NCI-H69 (cell line): Measurements from ENCODE around the gene CALML3.

Experiments used
- DNase-seq: peaks from one replicate; lab custom pipeline; 2025; lab: John Stamatoyannopoulos, UW

Gene CALML3

GRCh38 chr10:5525561-5526341, 990 bp downstream of the CALML3 start:
- DNase-seq, result no peak

GRCh38 chr10:5526691-5527331, 2.0 kb downstream of the CALML3 start:
- DNase-seq, result no peak

DNA sequence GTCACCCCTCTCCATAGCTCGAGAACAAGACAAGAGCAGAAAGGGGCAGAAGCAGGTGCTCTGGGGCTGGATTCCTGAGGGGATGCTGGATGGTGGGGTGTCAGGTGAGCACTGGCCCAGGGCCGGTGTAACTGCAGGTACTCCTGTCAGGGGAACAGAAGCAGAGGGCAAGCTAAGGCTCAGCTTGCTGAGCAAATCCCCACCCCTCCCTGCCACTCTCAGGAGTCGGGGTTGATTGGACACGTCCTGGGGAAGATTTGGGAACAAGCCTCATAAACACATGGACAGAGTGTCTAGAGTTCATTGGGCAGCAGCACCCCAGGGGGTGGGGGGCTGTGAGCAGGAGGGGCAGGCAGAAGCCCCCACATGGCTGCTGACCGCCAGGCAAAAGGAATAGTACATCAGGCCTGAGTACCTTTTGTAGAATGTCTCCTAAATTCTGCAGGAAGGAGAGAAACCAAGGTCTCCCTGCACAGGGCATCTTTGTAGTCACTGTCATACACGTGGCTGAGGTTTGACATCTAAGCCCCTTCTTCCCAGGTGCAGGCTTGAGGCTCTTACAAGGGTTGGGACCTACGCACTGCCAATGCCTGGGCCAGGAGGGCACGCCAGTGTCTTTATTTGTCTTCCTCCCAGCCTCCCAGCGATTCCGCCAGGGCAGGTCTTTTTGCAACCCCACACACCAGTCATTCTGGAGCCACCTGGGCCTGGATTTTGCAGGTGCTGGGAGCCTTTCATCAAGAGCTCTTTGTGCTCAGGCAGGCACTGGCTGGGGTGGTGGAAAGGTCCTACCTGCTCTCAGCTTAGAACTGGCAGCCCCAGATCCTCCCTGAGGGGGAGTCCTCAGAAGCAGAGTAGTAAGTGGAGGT, 2.8 kb downstream of the CALML3 start:
- DNase-seq, result peak; percentile 23

DNA sequence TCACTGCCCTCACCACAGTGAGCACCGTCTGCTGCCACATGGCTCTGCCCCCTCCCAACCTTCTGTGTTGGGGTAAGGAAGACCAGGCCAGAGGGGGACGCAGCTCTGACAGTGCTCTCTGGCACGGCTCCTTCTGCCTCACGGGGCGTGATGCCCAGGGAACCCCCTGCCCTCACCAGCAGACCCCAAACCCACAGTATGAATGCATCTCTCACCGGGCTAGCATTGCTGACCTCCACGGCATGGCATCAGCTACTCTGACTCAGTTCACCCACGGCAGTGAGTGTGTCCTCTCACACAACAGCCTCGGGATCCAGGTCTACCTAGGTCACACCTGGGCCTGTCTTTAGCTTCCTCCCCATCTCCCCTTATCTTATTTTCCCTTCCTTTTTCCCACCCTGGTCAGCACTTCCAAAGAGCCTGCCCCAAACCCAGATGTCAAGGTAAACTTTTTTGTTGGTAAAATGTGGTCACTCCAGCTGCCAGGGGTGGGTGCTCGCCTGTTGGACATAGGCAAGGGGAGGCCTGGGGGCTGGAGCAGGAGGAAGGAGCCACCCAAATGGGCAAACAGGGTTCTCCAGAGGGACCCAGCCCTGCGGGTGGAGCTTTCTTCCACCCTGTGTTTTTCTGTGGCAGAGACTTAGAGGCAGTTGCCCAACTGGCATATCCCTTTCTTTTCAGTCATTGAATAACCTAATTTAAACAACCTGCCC, 4.4 kb downstream of the CALML3 start:
- DNase-seq, result no peak

- DNase-seq, result no peak
These were observed 5.1 kb downstream of the CALML3 start for GRCh38 chr10:5529702-5530411.

DNA sequence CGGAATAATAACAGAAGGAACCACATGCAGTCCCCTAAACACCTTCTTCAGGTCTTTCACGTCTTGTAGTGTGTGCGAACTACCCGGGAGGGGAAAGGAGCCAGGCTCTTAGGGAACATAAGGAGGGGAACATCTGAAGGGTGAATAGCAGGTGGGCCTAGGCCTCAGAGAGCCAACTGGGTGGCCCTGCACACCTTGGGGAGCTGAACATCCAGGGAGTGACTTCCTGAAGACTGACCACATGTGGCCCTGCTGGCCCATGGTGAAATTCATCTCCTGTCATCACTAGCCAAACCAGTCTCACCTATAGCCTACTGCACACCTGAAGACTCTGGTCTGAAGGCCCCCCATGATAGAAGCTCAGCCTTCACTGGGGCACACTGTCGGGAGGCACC, 5.6 kb downstream of the CALML3 start:
- no peak for DNase-seq

- no peak for DNase-seq
These were observed 6.2 kb downstream of the CALML3 start for GRCh38 chr10:5530846-5531557.

GRCh38 chr10:5531558-5532306, 7.0 kb downstream of the CALML3 start:
- no peak for DNase-seq

- DNase-seq, result no peak
These were observed 7.5 kb downstream of the CALML3 start for GRCh38 chr10:5532307-5532605.

DNA sequence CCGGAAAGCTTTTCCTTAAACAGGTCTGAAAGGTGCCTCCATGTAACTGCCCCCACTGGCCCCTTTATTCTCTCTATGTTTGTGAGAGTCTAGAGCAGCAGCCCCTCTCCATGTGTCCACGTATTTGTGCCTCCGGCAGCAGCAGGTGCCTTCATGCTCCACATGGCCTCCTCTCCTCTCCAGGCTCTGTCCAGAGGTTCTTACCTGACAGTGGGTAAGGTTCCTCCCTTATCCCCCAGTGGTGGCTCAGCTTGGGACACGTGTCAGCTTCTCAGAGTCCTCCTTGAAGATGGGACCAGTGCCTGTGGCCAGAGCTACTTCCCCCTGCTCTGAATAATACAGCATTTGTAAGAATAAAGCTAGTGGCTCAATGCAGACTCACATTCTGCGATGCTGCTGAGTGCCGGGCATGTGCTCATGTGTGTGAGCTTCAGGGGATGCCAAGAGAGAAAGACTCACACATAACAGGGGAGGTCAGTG, 7.9 kb downstream of the CALML3 start:
- no peak for DNase-seq

GRCh38 chr10:5533098-5533731, 8.5 kb downstream of the CALML3 start:
- no peak for DNase-seq

GRCh38 chr10:5534051-5534821, 9.5 kb downstream of the CALML3 start:
- DNase-seq, result no peak

- DNase-seq, result no peak
These were observed 10.4 kb downstream of the CALML3 start for GRCh38 chr10:5534880-5535856.

DNA sequence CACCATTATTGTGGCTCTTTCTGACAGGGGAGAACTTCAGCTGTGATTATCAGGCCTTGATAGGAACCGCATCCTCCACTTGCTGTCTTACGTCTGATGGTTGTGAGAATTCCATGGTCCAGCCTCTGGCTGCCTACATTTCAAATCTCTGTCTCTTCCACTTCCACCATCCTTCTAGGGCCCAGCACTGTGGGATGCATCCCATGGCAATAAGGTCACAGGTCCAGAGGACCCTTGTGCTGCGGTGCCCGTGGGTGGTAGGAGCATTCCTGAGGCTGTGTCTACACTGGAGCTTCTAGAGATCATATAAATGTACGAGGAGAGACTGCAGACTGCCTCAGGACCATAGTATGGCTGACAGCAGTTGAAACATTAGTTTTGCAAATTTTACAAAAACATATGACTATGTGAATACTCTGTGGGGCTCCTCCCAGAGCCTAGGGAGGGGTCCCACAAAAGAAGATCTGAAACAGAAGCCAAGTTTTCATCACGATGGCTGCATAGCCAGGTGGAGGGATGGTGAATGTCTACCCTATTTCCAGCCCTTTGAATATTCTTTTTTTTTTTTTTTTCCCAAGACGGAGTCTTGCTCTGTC, 11.8 kb downstream of the CALML3 start:
- DNase-seq, result no peak

- no peak for DNase-seq
These were observed 12.9 kb downstream of the CALML3 start for GRCh38 chr10:5537684-5538083.

- DNase-seq, result no peak
These were observed 13.7 kb downstream of the CALML3 start for GRCh38 chr10:5538446-5538845.
